A549 (cell line): ENCODE data around the gene GSE1.

Experiments
- CBX2 ChIP-seq: fragments of 200-600 bp; sonication (generic); IDR thresholded peaks from 2 replicates; pipeline ENCODE4 v1.6.1; 2016; ENCODE audit warnings: low read depth, mild to moderate bottlenecking, borderline replicate concordance
- CTCF ChIP-seq: fragments of >200 bp; sonication (Bioruptor Twin); formaldehyde crosslinking; IDR thresholded peaks from 3 replicates; pipeline ENCODE4 v1.5.1; 2016
- ELK1 ChIP-seq: fragments of 150-350 bp; IDR thresholded peaks from 2 replicates; pipeline ENCODE4 v1.6.1; 2014; ENCODE audit warnings: low read depth, mild to moderate bottlenecking, low read length
- HDAC2 ChIP-seq: fragments of 200-600 bp; sonication (generic); IDR thresholded peaks from 2 replicates; pipeline ENCODE4 v1.6.1; 2016
- JUN ChIP-seq, 2 experiments: fragments of >200 bp; sonication (Bioruptor Twin); formaldehyde crosslinking; IDR thresholded peaks; 2 replicates in 1 of 2; 3 replicates in 1 of 2; pipeline ENCODE4 v1.6.1; 2016 to 2017
- NFE2L2 ChIP-seq: fragments of 150-350 bp; conservative IDR thresholded peaks from 2 replicates; pipeline ENCODE4 v1.6.1; 2014; ENCODE audit warnings: low read length
- POLR2A ChIP-seq: IDR thresholded peaks from 2 replicates; pipeline ENCODE4 v1.6.1; 2012; ENCODE audit warnings: mild to moderate bottlenecking, low read length
- POLR2AphosphoS2 ChIP-seq: conservative IDR thresholded peaks from 2 replicates; pipeline ENCODE4 v1.6.1; 2012; ENCODE audit warnings: low read length, improper control_type of control experiment, inconsistent platforms
- SMC3 ChIP-seq: fragments of >200 bp; sonication (Bioruptor Twin); formaldehyde crosslinking; IDR thresholded peaks from 3 replicates; pipeline ENCODE4 v1.6.1; 2018; ENCODE audit warnings: inconsistent platforms

GRCh38 chr16:85574672-85575475, 38.2 kb upstream of the GSE1 start:
- TF ChIP-seq ELK1 (no peak), HDAC2 (no peak), CTCF (no peak), NFE2L2 (no peak), CBX2 (no peak), POLR2A (no peak), POLR2AphosphoS2 (no peak), JUN (IDR thresholded peaks at IDR 0.05) (no peak), SMC3 (no peak)
